Smooth muscle cell (in vitro differentiated cells): ENCODE results near the gene KCTD21. TPM values are rescaled to one million over a fixed set of nuclear protein-coding genes. Genes with fewer than 3 reads are reported as not detected.

Experiments used
- DNase-seq: peaks from one replicate; lab custom pipeline; 2025; ENCODE audit not compliant: unreplicated experiment; lab: John Stamatoyannopoulos, UW
- H2AFZ ChIP-seq: fragments of 200-600 bp; sonication (generic); 2 replicates; pipeline ENCODE4 v1.6.0; 2016; ENCODE audit warnings: antibody characterized with exemption, low read depth, mild to moderate bottlenecking
- H3F3A ChIP-seq: fragments of 200-600 bp; sonication (generic); 2 replicates; pipeline ENCODE4 v1.6.0; 2017; ENCODE audit warnings: antibody characterized with exemption, low read depth
- H3K27ac ChIP-seq: fragments of 200-600 bp; sonication (generic); 2 replicates; pipeline ENCODE4 v1.5.1; 2016; ENCODE audit warnings: low read depth, mild to moderate bottlenecking
- H3K27me3 ChIP-seq: fragments of 200-600 bp; sonication (generic); 2 replicates; pipeline ENCODE4 v1.6.1; 2016; ENCODE audit warnings: low read depth, mild to moderate bottlenecking
- H3K36me3 ChIP-seq: fragments of 200-600 bp; sonication (generic); 2 replicates; pipeline ENCODE4 v1.5.1; 2016; ENCODE audit warnings: low read depth
- H3K4me1 ChIP-seq: fragments of 200-600 bp; sonication (generic); 2 replicates; pipeline ENCODE4 v1.5.1; 2016; ENCODE audit warnings: low read depth
- H3K4me2 ChIP-seq: fragments of 200-600 bp; sonication (generic); 2 replicates; pipeline ENCODE4 v1.6.0; 2016; ENCODE audit warnings: mild to moderate bottlenecking
- H3K4me3 ChIP-seq: fragments of 200-600 bp; sonication (generic); 2 replicates; pipeline ENCODE4 v1.5.1; 2016; ENCODE audit warnings: mild to moderate bottlenecking
- H3K79me2 ChIP-seq: fragments of 200-600 bp; sonication (generic); 2 replicates; pipeline ENCODE4 v1.6.0; 2016; ENCODE audit warnings: low read depth, mild to moderate bottlenecking
- H3K9ac ChIP-seq: fragments of 200-600 bp; sonication (generic); 2 replicates; pipeline ENCODE4 v1.6.0; 2016; ENCODE audit warnings: low read depth
- H3K9me3 ChIP-seq: fragments of 200-600 bp; sonication (generic); replicated peaks from 2 replicates; pipeline ENCODE4 v1.5.1; 2016; ENCODE audit warnings: low read depth
- H4K20me1 ChIP-seq: fragments of 200-600 bp; sonication (generic); 2 replicates; pipeline ENCODE4 v1.6.0; 2016; ENCODE audit warnings: low read depth
- WGBS: methylation state at CpG from one replicate; pipeline ENCODE4 v1.1.7; 2016; ENCODE audit warnings: low lambda C conversion rate; 5-methylcytosine and 5-hydroxymethylcytosine counted together
- polyA plus RNA-seq: library from polyadenylated mRNA; unstranded; fragments of >200 nt; fragmentation: Nextera tagmentation; extraction: Ambion mirVana; gene quantifications from 2 replicates; pipeline ENCODE4 v1.2.1, GENCODE V29; 2016
- total RNA-seq: library from RNA; depleted of rRNA; stranded (reverse); fragments of >200 nt; gene quantifications from 2 replicates; pipeline ENCODE4 v1.2.3, GENCODE V29; 2014
- TF ChIP-seq, protein P1 (sequence below): fragments of 200-600 bp; sonication (generic); IDR thresholded peaks from 2 replicates; pipeline ENCODE4 v1.5.1; 2017; ENCODE audit warnings: borderline replicate concordance, mild to moderate bottlenecking, antibody characterized with exemption; ENCODE audit not compliant: insufficient read depth, poor library complexity, severe bottlenecking

KCTD21 gene
- total and polyA plus RNA-seq, 2 experiments from 2014 or later, result 4.9 to 23.5 TPM

DNA sequence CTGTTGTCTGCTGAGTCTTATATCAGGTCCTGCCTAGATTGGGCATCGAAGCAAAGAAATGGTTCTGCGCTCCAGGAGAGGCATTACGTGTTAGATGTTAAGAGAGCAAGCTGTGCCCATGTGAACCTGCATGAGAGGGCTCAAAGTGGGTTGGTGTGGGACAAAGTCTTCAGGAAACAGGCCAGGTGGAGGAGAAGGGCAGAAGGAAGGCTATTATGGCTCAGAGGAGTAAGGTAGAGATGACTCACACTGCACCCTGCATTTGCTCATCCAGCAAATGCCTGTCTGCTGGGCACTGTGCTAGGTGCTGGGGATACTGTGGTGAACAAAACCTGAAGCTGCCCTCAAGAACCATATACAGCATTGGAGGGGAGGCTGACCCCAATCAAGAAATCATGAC lies 6.1 kb upstream of the KCTD21 start:
- peaks cover 91% of the 10 kb centered on the region for H4K20me1 ChIP-seq
- no peaks in the 10 kb centered on the region for H3K9me3 ChIP-seq
- 97% methylated on average over 3 of the region's 3 CpGs for WGBS
- no peaks in the 10 kb centered on the region for H3K36me3 ChIP-seq
- no peak overlapping the region for H3K4me3 ChIP-seq
- H3K4me2 ChIP-seq, result no peak overlapping the region
- peaks cover 41% of the 10 kb centered on the region for H3K79me2 ChIP-seq
- H3K27ac ChIP-seq, result no peak overlapping the region
- TF ChIP-seq, protein P1, sequence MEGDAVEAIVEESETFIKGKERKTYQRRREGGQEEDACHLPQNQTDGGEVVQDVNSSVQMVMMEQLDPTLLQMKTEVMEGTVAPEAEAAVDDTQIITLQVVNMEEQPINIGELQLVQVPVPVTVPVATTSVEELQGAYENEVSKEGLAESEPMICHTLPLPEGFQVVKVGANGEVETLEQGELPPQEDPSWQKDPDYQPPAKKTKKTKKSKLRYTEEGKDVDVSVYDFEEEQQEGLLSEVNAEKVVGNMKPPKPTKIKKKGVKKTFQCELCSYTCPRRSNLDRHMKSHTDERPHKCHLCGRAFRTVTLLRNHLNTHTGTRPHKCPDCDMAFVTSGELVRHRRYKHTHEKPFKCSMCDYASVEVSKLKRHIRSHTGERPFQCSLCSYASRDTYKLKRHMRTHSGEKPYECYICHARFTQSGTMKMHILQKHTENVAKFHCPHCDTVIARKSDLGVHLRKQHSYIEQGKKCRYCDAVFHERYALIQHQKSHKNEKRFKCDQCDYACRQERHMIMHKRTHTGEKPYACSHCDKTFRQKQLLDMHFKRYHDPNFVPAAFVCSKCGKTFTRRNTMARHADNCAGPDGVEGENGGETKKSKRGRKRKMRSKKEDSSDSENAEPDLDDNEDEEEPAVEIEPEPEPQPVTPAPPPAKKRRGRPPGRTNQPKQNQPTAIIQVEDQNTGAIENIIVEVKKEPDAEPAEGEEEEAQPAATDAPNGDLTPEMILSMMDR, result no peak
- no peak overlapping the region for H3K9ac ChIP-seq
- no peak overlapping the region for H2AFZ ChIP-seq
- peaks cover 3% of the 10 kb centered on the region for H3K4me1 ChIP-seq
- H3K27me3 ChIP-seq, result no peaks in the 10 kb centered on the region
- no peaks in the 10 kb centered on the region for H3F3A ChIP-seq
- DNase-seq, result no peak

DNA sequence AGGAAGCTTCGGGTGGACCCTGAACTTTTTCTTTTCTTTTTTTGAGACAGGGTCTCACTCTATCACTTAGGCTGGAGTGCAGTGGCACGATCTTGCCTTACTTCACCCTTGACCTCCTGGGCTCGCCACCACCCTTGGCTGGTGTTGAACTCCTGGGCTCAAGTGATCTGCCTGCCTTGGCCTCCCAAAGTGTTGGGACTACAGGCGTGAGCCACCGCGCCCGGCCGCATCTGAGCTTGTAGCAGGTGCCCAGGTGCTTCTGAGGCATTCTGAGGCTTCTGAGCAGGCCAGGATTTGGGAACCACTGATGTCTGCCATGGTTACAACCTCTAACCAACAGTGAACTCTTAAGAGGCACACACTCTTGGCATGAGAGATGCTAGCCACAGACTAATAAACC lies 5.4 kb upstream of the KCTD21 start:
- Histone ChIP-seq H3K9ac (no peak overlapping the region), H3K27me3 (no peaks in the 10 kb centered on the region), H3K4me2 (no peak overlapping the region), H3K27ac (no peak overlapping the region), H3K36me3 (no peaks in the 10 kb centered on the region), H2AFZ (no peak overlapping the region), H3K4me1 (peaks cover 6% of the 10 kb centered on the region), H3F3A (no peaks in the 10 kb centered on the region), H3K4me3 (no peak overlapping the region), H3K9me3 (no peaks in the 10 kb centered on the region), H4K20me1 (peaks cover 84% of the 10 kb centered on the region), H3K79me2 (peaks cover 48% of the 10 kb centered on the region)
- 96% methylated on average over 8 of the region's 8 CpGs for WGBS
- TF ChIP-seq, protein P1, result no peak
- DNase-seq, result no peak

- Histone ChIP-seq H3F3A (no peaks in the 10 kb centered on the region), H3K27me3 (no peaks in the 10 kb centered on the region), H3K4me1 (peaks cover 6% of the 10 kb centered on the region), H3K27ac (no peak overlapping the region), H3K9ac (no peak overlapping the region), H3K4me2 (no peak overlapping the region), H3K4me3 (no peak overlapping the region), H3K36me3 (no peaks in the 10 kb centered on the region), H3K9me3 (no peaks in the 10 kb centered on the region), H2AFZ (no peak overlapping the region), H3K79me2 (peaks cover 49% of the 10 kb centered on the region), H4K20me1 (peaks cover 75% of the 10 kb centered on the region)
- 82% methylated on average over 4 of the region's 4 CpGs for WGBS
- TF ChIP-seq, protein P1, result no peak
- DNase-seq, result no peak
Observed at GRCh38 chr11:78192911-78193351, 4.5 kb upstream of the KCTD21 start.

DNA sequence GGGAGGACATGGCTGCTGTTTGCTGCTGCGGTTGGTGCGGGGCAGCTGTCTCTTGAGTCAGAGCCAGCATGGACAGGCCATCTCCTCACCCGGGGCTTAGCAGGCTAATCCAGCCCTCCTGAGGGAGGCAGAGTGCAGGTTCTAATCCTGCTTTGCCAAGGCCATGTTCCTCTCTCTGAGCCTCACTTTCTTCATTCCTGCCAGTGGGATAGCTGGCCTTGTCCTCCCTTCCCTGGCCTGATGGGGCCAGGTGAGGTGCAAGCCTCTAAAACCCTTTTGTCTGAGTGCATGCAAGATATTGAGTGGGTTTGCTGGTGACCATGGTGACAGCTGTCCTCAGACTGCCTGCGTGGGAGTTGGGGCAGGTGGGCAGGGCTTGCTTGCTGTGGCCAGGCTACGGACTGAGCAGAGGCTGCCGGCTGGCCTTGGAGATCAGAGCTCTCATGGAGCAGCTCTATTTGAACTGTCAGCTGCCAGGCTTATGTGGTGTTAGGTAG lies 3.8 kb upstream of the KCTD21 start:
- DNase-seq, result no peak
- no peak overlapping the region for H2AFZ ChIP-seq
- peaks cover under 1% of the 10 kb centered on the region for H3F3A ChIP-seq
- no peak overlapping the region for H3K4me3 ChIP-seq
- H3K36me3 ChIP-seq, result no peaks in the 10 kb centered on the region
- H3K9me3 ChIP-seq, result no peaks in the 10 kb centered on the region
- H3K79me2 ChIP-seq, result peaks cover 49% of the 10 kb centered on the region
- peaks cover 10% of the 10 kb centered on the region for H3K4me1 ChIP-seq
- no peak overlapping the region for H3K4me2 ChIP-seq
- no peaks in the 10 kb centered on the region for H3K27me3 ChIP-seq
- H3K9ac ChIP-seq, result no peak overlapping the region
- peaks cover 73% of the 10 kb centered on the region for H4K20me1 ChIP-seq
- WGBS, result 74% methylated on average over 6 of the region's 6 CpGs
- TF ChIP-seq, protein P1, result no peak
- no peak overlapping the region for H3K27ac ChIP-seq
